OCI-LY1 (cell line): ENCODE results near the gene LMO1.

ENCODE experiments used
- H2AFZ ChIP-seq: fragments of 200-600 bp; sonication (generic), shearing (Covaris generic); 2 replicates; pipeline ENCODE4 v1.6.0; 2014; ENCODE audit warnings: antibody characterized with exemption, mild to moderate bottlenecking, low read length
- H3F3A ChIP-seq: fragments of 200-600 bp; sonication (generic), shearing (Covaris generic); 2 replicates; pipeline ENCODE4 v1.6.0; 2014; ENCODE audit warnings: mild to moderate bottlenecking, antibody characterized with exemption, low read length, moderate library complexity; ENCODE audit not compliant: insufficient read depth
- H3K27ac ChIP-seq: fragments of 200-600 bp; sonication (generic); 2 replicates; pipeline ENCODE4 v1.5.1; 2014; ENCODE audit warnings: low read length, mixed run types, mild to moderate bottlenecking, low read depth; ENCODE audit not compliant: poor library complexity, severe bottlenecking
- H3K27me3 ChIP-seq: fragments of 200-600 bp; sonication (generic); 2 replicates; pipeline ENCODE4 v1.6.0; 2014; ENCODE audit warnings: antibody characterized with exemption, mild to moderate bottlenecking, low read length, moderate library complexity; ENCODE audit not compliant: insufficient read depth
- H3K36me3 ChIP-seq: fragments of 200-600 bp; sonication (generic); 2 replicates; pipeline ENCODE4 v1.6.1; 2014; ENCODE audit warnings: mild to moderate bottlenecking, antibody characterized with exemption, low read length, moderate library complexity, mixed read lengths; ENCODE audit not compliant: insufficient read depth
- H3K4me1 ChIP-seq: fragments of 200-600 bp; sonication (generic); 2 replicates; pipeline ENCODE4 v1.5.1; 2014; ENCODE audit warnings: mild to moderate bottlenecking, low read length, moderate library complexity; ENCODE audit not compliant: insufficient read depth, severe bottlenecking
- H3K4me2 ChIP-seq: fragments of 200-600 bp; sonication (generic), shearing (Covaris generic); 2 replicates; pipeline ENCODE4 v1.6.1; 2014; ENCODE audit warnings: low read length
- H3K4me3 ChIP-seq: fragments of 200-600 bp; sonication (generic); 2 replicates; pipeline ENCODE4 v1.5.1; 2014; ENCODE audit warnings: low read length, low read depth, mild to moderate bottlenecking, mixed read lengths; ENCODE audit not compliant: poor library complexity, severe bottlenecking
- H3K79me2 ChIP-seq: fragments of 200-600 bp; shearing (Covaris generic); 2 replicates; pipeline ENCODE4 v1.6.1; 2016; ENCODE audit warnings: mixed run types, low read length, mixed read lengths; ENCODE audit not compliant: insufficient read depth
- H3K9ac ChIP-seq: fragments of 200-600 bp; sonication (generic), shearing (Covaris generic); 2 replicates; pipeline ENCODE4 v1.6.1; 2014; ENCODE audit warnings: mild to moderate bottlenecking, low read length, mixed read lengths
- H3K9me2 ChIP-seq: fragments of 200-600 bp; sonication (generic), shearing (Covaris generic); 2 replicates; pipeline ENCODE4 v1.6.1; 2014; ENCODE audit warnings: low read depth, mild to moderate bottlenecking, low read length, mixed read lengths
- H3K9me3 ChIP-seq: fragments of 200-600 bp; shearing (Covaris generic); 2 replicates; pipeline ENCODE4 v1.6.1; 2014; ENCODE audit warnings: low read length, mixed read lengths
- H4K20me1 ChIP-seq: fragments of 200-600 bp; sonication (generic), shearing (Covaris generic); 2 replicates; pipeline ENCODE4 v1.6.0; 2016; ENCODE audit warnings: mild to moderate bottlenecking, low read length; ENCODE audit not compliant: insufficient read depth
- CTCF ChIP-seq: fragments of 200-600 bp; sonication (generic), shearing (Covaris generic); IDR thresholded peaks from 2 replicates; pipeline ENCODE4 v1.5.1; 2017; ENCODE audit warnings: mild to moderate bottlenecking, antibody characterized with exemption, low read length, moderate library complexity, mixed read lengths
- EZH2 ChIP-seq: fragments of 200-600 bp; sonication (generic), shearing (Covaris generic); IDR thresholded peaks from 2 replicates; pipeline ENCODE4 v1.8.0; 2017; ENCODE audit warnings: borderline replicate concordance, mixed run types, mild to moderate bottlenecking, antibody characterized with exemption, low read length, moderate library complexity, mixed read lengths

The LMO1 gene

GRCh38 chr11:8265681-8266241 lies 2.1 kb upstream of the LMO1 start:
- Histone ChIP-seq H3K4me1 (no peaks in the 10 kb centered on the region), H3K36me3 (no peaks in the 10 kb centered on the region), H3K9me3 (no peaks in the 10 kb centered on the region), H3K27ac (no peak overlapping the region), H2AFZ (no peak overlapping the region), H3K9me2 (no peaks in the 10 kb centered on the region), H4K20me1 (no peaks in the 10 kb centered on the region), H3K27me3 (no peaks in the 10 kb centered on the region; the same call in 1 of the 2 replicates), H3K9ac (no peak overlapping the region), H3K4me3 (no peak overlapping the region), H3F3A (no peaks in the 10 kb centered on the region), H3K79me2 (no peaks in the 10 kb centered on the region), H3K4me2 (no peak overlapping the region)
- TF ChIP-seq CTCF: no peak
- no peak for TF ChIP-seq EZH2

- no peak overlapping the region for H3K9ac ChIP-seq
- no peaks in the 10 kb centered on the region for H3F3A ChIP-seq
- H3K4me1 ChIP-seq: no peaks in the 10 kb centered on the region
- H3K4me2 ChIP-seq: no peak overlapping the region
- H2AFZ ChIP-seq: no peak overlapping the region
- H3K27ac ChIP-seq: no peak overlapping the region
- H3K36me3 ChIP-seq: no peaks in the 10 kb centered on the region
- TF ChIP-seq CTCF (no peak), EZH2 (no peak)
- H3K9me2 ChIP-seq: no peaks in the 10 kb centered on the region
- H3K79me2 ChIP-seq: no peaks in the 10 kb centered on the region
- H3K9me3 ChIP-seq: no peaks in the 10 kb centered on the region
- no peaks in the 10 kb centered on the region; the same call in 1 of the 2 replicates for H3K27me3 ChIP-seq
- H4K20me1 ChIP-seq: no peaks in the 10 kb centered on the region
- H3K4me3 ChIP-seq: no peak overlapping the region
These were observed 439 bp downstream of the LMO1 start for GRCh38 chr11:8263109-8263768.

GRCh38 chr11:8262552-8263108 lies 1.0 kb downstream of the LMO1 start:
- no peak overlapping the region for H3K9ac ChIP-seq
- no peak overlapping the region for H3K4me2 ChIP-seq
- H3K36me3 ChIP-seq: no peaks in the 10 kb centered on the region
- H3K9me3 ChIP-seq: no peaks in the 10 kb centered on the region
- no peaks in the 10 kb centered on the region for H3F3A ChIP-seq
- H3K4me3 ChIP-seq: no peak overlapping the region
- no peaks in the 10 kb centered on the region for H3K4me1 ChIP-seq
- H2AFZ ChIP-seq: no peak overlapping the region
- TF ChIP-seq CTCF: no peak
- TF ChIP-seq EZH2: no peak
- H3K27me3 ChIP-seq: no peaks in the 10 kb centered on the region; the same call in 1 of the 2 replicates
- no peaks in the 10 kb centered on the region for H4K20me1 ChIP-seq
- no peaks in the 10 kb centered on the region for H3K9me2 ChIP-seq
- H3K79me2 ChIP-seq: no peaks in the 10 kb centered on the region
- H3K27ac ChIP-seq: no peak overlapping the region
